ENCODE measurements around the gene HOXD9. TPM values are rescaled to one million over a fixed set of nuclear protein-coding genes. Genes with fewer than 3 reads are reported as not detected.

The HOXD9 gene
- total and polyA plus RNA-seq, 10 donors = 1.1 to 4.0 (median 2.6) TPM

DNA sequence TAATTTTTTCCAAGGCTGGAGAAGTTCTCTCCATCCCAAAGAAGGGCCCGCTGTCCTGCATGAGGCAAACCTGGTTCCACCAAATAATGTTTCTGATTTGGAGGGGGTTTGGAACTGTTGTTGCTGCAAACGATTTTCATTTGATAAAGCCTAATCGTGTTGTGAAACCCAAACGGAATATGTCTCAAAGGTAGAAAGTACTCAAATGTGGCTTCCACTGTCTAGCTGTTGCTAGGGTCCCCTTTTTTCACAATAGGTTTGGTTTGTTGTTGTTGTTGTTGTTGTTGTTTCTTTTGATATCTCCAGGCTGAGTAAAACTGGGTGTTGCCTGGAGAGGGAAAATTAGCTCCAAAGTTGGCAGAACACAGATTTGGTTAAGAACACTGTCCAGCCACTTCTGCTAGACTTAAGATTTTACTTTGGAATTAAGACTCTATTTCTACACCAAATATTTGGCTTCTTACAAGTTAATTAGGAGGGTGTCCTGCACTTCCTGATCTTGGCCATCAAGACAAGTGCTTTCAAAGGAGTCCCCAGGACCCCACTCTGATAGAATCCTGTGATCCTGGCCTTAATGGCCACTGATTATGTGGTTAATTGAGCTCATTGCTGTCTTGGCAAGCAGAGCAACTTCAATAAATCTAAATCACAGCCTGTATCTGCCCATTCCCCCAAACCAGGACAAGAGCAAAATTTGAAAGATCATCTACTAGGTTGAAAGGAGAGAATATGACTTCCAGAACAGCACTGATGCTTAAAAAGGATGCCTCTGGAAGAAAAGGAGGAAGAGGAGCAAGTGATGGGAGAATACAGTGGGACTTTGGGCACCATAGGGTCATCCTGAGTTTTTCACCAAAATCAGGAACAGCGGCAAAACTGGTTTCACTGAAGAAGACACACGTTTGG lies 33.3 kb upstream of the HOXD9 start:
- WGBS, 5 donors = 5 to 11% (median 7%) methylated on average over 6 of the region's 6 CpGs
- Histone ChIP-seq H3K4me1 (peaks cover 13 to 58% (median 34%) of the 10 kb centered on the region in 6 donors), H3K27me3 (replicated peaks in 1 of 7) (peaks cover 28 to 100% (median 100%) of the 10 kb centered on the region in 7 donors), H3K9me3 (peaks cover 0 to 3% (median 0%) of the 10 kb centered on the region in 8 donors), H3K4me3 (no peak overlapping the region), H3K36me3 (no peaks in the 10 kb centered on the region), H3K27ac (no peak overlapping the region)
- intact Hi-C loops (cut with DNase I; ENCODE audit: low total_unique reads) = loop anchor here (5.0 kb wide), 1 partner anchor 722 kb away; no protein-coding TSS in a partner anchor
- no peak for DNase-seq
- TF ChIP-seq POLR2AphosphoS5 (IDR thresholded peaks at IDR 0.05) (no peak), POLR2A (IDR thresholded peaks at IDR 0.05) (no peak)
- TF ChIP-seq, protein P1, sequence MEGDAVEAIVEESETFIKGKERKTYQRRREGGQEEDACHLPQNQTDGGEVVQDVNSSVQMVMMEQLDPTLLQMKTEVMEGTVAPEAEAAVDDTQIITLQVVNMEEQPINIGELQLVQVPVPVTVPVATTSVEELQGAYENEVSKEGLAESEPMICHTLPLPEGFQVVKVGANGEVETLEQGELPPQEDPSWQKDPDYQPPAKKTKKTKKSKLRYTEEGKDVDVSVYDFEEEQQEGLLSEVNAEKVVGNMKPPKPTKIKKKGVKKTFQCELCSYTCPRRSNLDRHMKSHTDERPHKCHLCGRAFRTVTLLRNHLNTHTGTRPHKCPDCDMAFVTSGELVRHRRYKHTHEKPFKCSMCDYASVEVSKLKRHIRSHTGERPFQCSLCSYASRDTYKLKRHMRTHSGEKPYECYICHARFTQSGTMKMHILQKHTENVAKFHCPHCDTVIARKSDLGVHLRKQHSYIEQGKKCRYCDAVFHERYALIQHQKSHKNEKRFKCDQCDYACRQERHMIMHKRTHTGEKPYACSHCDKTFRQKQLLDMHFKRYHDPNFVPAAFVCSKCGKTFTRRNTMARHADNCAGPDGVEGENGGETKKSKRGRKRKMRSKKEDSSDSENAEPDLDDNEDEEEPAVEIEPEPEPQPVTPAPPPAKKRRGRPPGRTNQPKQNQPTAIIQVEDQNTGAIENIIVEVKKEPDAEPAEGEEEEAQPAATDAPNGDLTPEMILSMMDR (IDR thresholded peaks at IDR 0.05 in 8 of 11, conservative IDR thresholded peaks at IDR 0.05 in 3 of 11) = no peak

DNA sequence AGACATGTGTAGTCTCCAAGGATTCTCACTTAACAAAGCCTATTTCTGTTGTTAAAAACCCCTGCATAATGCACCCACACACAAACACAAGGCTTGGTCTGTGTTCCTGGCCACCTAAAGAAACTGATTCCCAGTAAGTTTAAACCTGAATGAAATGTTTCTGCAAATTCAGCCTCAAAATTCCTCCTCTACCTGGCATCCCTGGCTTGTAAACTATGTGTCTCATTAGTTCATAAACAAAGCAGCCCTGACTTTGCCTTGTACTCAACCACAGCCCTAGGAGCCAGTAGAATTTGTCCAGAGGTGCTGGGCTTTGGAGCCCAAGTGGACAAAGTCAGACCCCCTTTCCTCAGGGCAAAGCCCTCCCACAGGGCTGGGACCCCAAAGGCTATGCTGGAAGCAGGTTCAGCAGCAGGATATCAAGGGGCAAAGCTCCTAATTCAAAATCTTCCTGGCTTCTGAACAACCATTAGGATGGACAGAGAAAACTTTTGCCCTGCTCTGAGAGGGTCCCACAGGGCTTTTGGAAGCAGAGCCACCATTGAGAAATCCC lies 32.6 kb upstream of the HOXD9 start:
- peaks cover 13 to 52% (median 32%) of the 10 kb centered on the region in 6 donors for H3K4me1 ChIP-seq
- H3K27me3 ChIP-seq (replicated peaks in 1 of 7) = peaks cover 32 to 100% (median 100%) of the 10 kb centered on the region in 7 donors
- no peak for DNase-seq
- no peaks in the 10 kb centered on the region for H3K36me3 ChIP-seq
- TF ChIP-seq POLR2A (IDR thresholded peaks at IDR 0.05) = no peak
- TF ChIP-seq, protein P1 (IDR thresholded peaks at IDR 0.05 in 8 of 11, conservative IDR thresholded peaks at IDR 0.05 in 3 of 11) = no peak
- TF ChIP-seq POLR2AphosphoS5 (IDR thresholded peaks at IDR 0.05) = no peak
- H3K4me3 ChIP-seq = no peak overlapping the region
- no peak overlapping the region for H3K27ac ChIP-seq
- no peaks in the 10 kb centered on the region for H3K9me3 ChIP-seq
- intact Hi-C loops (cut with DNase I; ENCODE audit: low total_unique reads) = loop anchor here (5.0 kb wide), 1 partner anchor 723 kb away; no protein-coding TSS in a partner anchor

DNA sequence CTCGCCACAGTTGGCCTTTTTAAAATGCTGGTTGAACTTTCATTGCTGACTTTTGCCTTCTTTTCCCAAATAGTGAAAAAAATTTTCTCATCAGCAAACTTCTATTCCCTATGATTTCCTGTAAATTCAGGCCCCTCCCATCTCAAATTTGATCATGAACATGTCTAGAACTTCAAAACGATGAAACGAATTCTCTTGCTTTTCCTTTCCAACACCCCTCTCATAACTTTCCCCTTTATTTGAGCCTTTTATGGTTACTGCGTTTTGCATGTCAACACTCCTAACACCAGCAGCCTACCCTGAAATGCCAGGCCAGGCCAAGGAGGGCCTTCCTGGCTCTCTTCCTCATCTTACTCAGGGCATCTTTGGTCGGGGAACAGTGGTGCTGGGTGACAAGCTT lies 31.7 kb upstream of the HOXD9 start:
- TF ChIP-seq, protein P1 (IDR thresholded peaks at IDR 0.05 in 8 of 11, conservative IDR thresholded peaks at IDR 0.05 in 3 of 11) = no peak
- TF ChIP-seq POLR2AphosphoS5 (IDR thresholded peaks at IDR 0.05) = no peak
- TF ChIP-seq POLR2A (IDR thresholded peaks at IDR 0.05) = no peak
- no peaks in the 10 kb centered on the region for H3K36me3 ChIP-seq
- DNase-seq = no peak
- H3K4me1 ChIP-seq = peaks cover 13 to 43% (median 28%) of the 10 kb centered on the region in 6 donors
- no peak overlapping the region for H3K27ac ChIP-seq
- 12 to 21% (median 19%) methylated on average over 5 of the region's 5 CpGs for WGBS, 5 donors
- H3K9me3 ChIP-seq = no peaks in the 10 kb centered on the region
- peaks cover 32 to 100% (median 100%) of the 10 kb centered on the region in 7 donors for H3K27me3 ChIP-seq (replicated peaks in 1 of 7)
- intact Hi-C loops (cut with DNase I; ENCODE audit: low total_unique reads) = no loop called here
- no peak overlapping the region for H3K4me3 ChIP-seq

Data from spleen (tissue), 11 donors.